CD4-positive, alpha-beta T cell treated with Interleukin-15 for 1 hour (primary cell): ENCODE data around the gene SKAP2.

Source experiments
- DNase-seq: peaks from one replicate; pipeline ENCODE4 v3.0.0-alpha.2; 2020

The SKAP2 gene

DNA sequence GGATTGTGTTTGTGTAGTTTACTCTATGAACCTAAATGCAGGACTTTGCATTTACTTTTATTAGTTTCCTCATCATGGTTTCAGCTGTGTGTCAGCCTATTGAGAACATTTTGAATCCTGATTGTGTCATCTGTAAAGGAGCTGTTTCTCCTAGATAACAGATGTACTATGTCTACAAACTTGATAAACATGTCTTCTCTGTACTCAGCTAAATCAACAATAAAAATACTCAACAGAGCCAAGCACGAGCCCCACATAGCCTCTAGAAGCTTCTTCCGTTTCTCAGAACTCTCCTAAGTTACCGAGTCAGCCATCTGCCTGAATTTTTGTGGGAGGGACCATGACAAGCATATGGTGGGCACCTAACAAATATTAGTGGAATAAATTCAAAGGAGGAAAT is 234.7 kb downstream of the SKAP2 start:
- no peak for DNase-seq

DNA sequence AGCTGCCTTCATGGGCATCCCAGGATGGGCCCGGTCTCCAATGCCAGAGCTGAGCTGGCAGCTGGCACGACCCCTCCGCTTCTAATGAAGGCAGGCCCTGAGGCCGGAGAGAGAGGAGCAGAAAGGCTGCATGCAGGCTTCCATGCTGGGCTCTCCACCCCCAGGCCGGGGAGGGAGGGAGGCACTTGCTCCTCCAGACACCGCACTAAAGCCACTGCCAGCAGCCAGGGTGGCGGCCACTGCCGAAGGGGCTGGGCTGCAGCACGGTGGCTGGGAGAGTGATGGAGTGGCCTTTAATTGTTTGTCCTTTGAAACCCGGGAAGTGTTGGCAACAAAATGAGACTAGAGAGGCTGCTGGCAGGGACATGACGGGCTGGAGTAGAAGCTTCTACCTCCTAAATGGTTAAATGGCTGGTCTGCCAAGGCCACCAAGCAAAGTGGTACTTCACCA is 236.5 kb downstream of the SKAP2 start:
- DNase-seq = no peak

DNA sequence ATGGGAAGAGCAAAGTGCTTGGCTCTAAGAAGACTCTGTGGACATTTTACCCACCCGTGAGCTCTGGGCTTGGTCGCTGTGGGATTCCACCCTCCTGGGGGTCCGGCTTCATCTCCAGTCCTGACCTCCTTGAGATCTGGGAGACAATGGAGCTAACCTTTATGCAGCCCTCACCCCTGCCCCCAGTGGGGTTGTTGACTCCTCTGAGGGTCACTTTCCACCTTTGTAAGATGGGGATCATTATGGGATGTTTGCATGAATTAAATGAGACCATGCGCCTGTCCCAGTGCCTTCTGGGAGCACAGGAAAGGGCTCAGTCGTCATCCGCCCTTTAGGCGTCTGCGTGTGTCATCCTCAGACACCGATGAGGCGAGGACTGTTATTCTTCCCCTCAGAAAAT is 237.2 kb downstream of the SKAP2 start:
- DNase-seq = no peak

DNA sequence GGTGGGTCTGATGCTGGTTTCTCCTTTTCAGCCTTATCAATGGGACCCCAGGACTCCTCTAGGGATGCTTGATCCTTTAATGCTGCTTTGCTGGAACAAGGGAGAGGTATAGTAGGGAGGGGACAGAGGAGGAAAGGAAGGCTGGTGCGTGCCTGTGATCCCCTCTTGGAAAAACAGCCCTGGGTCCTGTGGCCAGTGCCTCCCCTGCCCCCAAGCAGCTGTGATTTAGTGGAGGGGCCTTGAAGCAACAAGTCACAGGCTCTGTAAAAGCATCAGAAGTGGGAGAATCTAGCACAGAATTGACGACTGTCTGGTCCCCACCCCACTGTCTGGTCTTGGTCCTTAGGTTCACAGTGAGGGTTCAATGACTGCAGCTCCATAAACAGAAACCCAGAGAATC is 237.7 kb downstream of the SKAP2 start:
- DNase-seq = no peak

DNA sequence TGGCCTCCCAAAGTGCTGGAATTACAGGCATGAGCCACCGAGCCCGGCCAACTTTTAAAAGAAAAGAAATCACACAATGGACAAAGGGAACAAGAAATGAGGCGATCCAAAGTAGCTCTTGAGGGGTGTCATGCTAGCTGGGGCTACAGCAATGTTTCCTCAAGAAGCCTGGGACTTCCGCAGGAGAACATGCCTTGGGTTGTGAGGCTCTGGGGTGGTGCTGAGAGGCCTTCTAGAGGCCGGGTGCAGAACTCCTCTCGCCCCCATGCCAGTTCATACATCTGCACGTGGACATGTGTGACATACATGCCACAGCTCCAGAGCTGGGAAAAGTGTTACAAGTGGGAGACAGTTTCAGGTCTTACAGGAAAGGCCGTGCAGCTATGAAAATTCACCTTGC is 238.2 kb downstream of the SKAP2 start:
- no peak for DNase-seq

DNA sequence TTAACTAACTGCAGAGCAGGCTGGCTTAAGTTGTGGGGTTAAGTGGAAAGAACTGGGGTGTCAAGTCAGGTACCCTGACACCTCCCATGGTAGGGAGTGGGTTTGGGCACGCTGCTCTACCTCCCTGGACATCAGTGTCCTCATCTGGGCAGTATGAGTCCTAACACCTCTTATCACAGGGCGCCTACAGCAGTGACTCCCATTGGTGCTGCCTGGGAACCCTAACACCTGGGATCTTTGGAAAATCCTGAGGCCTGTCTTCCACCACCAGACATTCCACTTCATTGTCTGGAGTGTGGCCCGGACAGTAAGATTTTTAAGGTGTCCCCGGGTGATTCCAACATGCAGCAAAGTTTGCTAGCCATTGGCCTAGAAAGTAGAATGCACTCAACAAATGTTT is 239.1 kb downstream of the SKAP2 start:
- no peak for DNase-seq

DNA sequence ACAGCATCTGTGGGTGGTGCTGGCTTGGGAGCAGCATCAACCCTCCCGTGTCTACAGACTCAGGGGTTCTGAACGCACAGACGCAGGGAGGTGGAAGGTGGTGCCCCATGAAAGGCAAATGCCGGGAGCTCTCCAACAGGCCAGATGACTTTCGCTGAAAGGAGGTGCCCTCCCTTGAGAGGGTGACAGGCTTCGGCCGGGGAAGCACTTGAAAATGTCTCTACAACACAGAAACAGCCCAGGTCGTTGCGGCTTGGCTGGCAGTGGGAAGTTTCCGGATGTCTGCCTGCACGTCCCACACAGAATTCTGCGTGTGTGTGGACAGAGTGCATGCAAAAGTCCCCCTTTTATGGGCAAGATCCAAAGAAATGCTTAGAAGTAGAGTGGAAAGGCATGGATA is 239.6 kb downstream of the SKAP2 start:
- no peak for DNase-seq

DNA sequence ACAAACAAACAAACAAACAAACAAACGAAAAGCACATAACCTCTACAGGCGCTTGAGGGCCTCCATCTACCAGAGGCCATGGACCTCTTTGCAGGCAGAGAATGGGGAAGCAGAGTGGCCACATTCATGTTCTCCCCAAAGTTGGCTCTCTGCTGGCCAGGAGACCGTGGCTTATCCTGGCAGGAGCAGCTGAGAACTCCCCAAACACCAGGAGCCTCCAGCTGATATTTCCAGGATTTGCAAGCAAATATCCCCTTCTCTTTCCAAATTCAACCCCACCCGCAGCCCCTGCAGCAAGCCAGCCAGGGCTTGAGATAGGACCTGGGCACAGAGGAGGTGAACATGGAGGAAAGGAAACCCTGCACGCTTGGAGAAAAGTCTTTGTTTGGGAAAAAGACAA is 240.0 kb downstream of the SKAP2 start:
- DNase-seq = no peak

DNA sequence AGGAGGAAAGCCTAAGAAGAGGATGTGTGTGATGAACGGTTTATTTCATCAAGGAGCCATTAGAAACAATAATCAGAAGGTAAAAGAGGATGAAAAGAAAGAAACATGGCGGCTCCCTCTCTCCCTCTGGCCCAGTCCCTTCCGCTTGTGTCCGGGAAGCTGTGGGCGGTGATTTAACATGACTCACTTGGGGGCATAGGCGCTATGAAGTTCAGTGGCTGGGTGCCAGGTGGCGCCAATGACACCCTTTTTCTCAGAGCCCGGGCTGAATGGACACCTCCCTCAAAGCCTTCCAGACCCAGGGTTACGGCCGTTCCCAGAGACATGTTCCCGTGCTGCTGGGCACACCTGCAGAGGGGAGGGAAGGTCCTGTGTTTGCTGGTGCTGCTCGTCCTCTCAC is 244.0 kb downstream of the SKAP2 start:
- DNase-seq = no peak

DNA sequence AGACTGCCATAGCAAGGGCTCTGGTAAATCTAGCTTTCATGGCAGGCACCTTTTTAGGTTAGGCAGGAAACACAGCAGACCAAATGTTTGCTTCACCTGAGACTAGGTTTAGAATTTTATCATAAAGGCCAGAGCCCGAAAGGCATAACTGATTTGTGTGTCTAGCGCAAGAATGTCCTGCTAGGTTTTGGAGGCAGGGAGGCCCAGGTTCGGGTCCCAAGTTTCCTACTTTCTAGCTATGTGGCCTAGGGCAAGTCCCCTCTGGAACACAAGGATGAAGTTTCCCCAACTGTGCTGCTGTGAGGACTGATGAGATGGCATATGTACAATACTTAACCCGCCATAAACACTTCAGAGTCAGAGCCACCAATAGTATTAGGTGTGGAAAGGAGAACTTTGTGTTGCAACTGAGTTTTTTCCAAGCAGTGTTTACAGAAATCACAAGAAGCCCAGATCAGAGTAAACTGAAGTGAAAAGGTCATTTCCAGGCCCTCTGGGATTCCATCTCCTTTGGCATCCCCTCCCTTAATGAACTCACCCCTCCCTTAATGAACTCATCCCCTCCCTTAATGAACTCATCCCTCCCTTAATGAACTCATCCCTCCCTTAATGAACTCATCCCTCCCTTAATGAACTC is 244.9 kb downstream of the SKAP2 start:
- DNase-seq = no peak

DNA sequence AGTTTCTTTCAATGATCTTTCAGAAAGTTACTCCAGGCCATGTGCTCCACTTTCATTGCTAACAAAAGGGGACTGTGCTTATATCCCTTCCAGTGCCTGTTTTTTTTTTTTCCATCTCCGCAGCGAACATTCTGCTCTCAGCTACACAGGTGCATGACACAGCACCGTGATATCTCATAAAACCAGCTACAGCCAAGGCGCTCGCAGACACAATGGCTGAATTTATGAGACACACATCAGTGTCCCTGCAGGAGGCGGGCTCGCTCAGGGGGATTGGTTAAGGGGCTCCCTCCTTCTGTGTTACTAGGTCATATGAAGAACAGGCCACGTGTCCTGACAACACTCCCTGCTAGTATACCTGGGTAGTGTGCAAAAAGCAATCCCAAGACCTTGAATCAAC is 245.5 kb downstream of the SKAP2 start:
- no peak for DNase-seq

DNA sequence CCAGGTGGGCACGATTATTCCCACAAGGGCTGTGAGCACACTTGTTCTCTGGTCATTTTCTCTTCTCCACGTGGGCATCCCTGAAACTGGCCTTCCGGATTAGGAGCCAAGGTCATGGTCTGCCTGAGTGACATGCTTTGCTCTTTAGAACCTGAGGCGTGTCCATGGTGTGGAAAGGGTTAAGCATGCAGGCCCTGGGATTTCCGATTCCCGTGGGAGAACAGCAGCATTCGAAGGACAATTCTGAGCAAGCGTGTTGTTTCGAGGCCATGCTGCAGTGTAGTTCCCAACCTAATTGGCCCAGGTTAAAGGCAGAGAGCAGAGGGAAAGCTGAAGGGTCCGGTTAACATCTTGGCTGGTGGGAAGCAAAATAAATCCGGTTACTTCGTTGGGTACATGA is 245.9 kb downstream of the SKAP2 start:
- DNase-seq = no peak
